ENCODE results near the gene SOWAHC.

DNA sequence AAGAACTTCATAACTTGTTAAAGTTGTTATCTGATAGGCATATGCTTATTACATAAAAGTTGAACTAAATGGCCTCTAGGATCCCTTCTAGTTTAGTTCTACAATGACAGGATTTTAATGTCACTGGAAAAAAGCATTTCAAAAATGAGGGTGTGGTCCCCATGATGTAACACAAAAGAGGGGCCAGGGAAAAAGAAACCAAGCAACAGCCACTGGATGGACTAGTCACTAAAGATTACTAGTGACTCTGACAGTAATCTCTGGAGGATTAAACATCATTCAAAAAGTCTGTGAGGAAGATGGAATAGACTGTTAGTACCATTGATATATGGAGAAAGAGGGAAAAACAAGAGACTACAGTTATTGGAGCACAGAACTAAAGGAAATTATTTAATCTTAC, 23.0 kb upstream of the SOWAHC start:
- TF ChIP-seq, protein P1, sequence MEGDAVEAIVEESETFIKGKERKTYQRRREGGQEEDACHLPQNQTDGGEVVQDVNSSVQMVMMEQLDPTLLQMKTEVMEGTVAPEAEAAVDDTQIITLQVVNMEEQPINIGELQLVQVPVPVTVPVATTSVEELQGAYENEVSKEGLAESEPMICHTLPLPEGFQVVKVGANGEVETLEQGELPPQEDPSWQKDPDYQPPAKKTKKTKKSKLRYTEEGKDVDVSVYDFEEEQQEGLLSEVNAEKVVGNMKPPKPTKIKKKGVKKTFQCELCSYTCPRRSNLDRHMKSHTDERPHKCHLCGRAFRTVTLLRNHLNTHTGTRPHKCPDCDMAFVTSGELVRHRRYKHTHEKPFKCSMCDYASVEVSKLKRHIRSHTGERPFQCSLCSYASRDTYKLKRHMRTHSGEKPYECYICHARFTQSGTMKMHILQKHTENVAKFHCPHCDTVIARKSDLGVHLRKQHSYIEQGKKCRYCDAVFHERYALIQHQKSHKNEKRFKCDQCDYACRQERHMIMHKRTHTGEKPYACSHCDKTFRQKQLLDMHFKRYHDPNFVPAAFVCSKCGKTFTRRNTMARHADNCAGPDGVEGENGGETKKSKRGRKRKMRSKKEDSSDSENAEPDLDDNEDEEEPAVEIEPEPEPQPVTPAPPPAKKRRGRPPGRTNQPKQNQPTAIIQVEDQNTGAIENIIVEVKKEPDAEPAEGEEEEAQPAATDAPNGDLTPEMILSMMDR (IDR thresholded peaks at IDR 0.05) = no peak
- no peak for TF ChIP-seq POLR2A (IDR thresholded peaks at IDR 0.05)

Measured in uterus (tissue), 2 donors.